Neuronal stem cell (in vitro differentiated cells): Measurements from ENCODE around the gene SPACA5B.
"Not testable (repeated sequence)": the region's sequence is repeated elsewhere in the genome, so short reads cannot be mapped to it uniquely, and the experiment has no call there.

ENCODE experiments used
- DNase-seq: peaks from one replicate; pipeline ENCODE4 v3.0.0-alpha.2; 2013; ENCODE audit warnings: low spot score
- H2AFZ ChIP-seq: one replicate; pipeline ENCODE4 v1.6.1; 2013; ENCODE audit warnings: mild to moderate bottlenecking, low read length, inconsistent platforms
- H2AK5ac ChIP-seq: 2 replicates; pipeline ENCODE4 v1.6.1; 2013; ENCODE audit warnings: low read depth, mild to moderate bottlenecking, inconsistent platforms, low read length, moderate library complexity, mixed read lengths
- H2BK120ac ChIP-seq: 2 replicates; pipeline ENCODE4 v1.6.1; 2013; ENCODE audit warnings: low read depth, mild to moderate bottlenecking, inconsistent platforms, low read length, moderate library complexity, mixed read lengths
- H2BK12ac ChIP-seq: one replicate; pipeline ENCODE4 v1.6.1; 2013; ENCODE audit warnings: low read length, inconsistent platforms
- H2BK15ac ChIP-seq: 2 replicates; pipeline ENCODE4 v1.6.1; 2013; ENCODE audit warnings: mild to moderate bottlenecking, low read length, inconsistent platforms, mixed read lengths
- H2BK5ac ChIP-seq: one replicate; pipeline ENCODE4 v1.6.1; 2013; ENCODE audit warnings: inconsistent platforms, mild to moderate bottlenecking, low read length, moderate library complexity
- H3K14ac ChIP-seq: one replicate; pipeline ENCODE4 v1.6.1; 2013; ENCODE audit warnings: low read length, inconsistent platforms
- H3K18ac ChIP-seq: 2 replicates; pipeline ENCODE4 v1.6.1; 2013; ENCODE audit warnings: low read length, inconsistent platforms
- H3K23ac ChIP-seq: 2 replicates; pipeline ENCODE4 v1.6.1; 2013; ENCODE audit warnings: low read depth, mild to moderate bottlenecking, mixed read lengths, low read length, inconsistent platforms; ENCODE audit not compliant: poor library complexity
- H3K27ac ChIP-seq: replicated peaks from 3 replicates; pipeline ENCODE4 v1.5.1; 2013; ENCODE audit warnings: low read length, inconsistent platforms
- H3K27me3 ChIP-seq, 3 experiments: 2 replicates each; pipeline ENCODE4 v1.6.1; 2013; ENCODE audit warnings: low read length in 3 of 3, mild to moderate bottlenecking in 2 of 3, inconsistent platforms in 1 of 3, low read depth in 1 of 3, mixed read lengths in 1 of 3, moderate library complexity in 1 of 3; ENCODE audit not compliant: control insufficient read depth in 3 of 3, insufficient read depth in 3 of 3
- H3K36me3 ChIP-seq, 2 donors: replicated peaks in 1 of 2; 2 replicates each; pipeline ENCODE4 v1.6.1; 2013; ENCODE audit warnings: low read length in 2 of 2; ENCODE audit not compliant: control insufficient read depth in 2 of 2, insufficient read depth in 2 of 2
- H3K4ac ChIP-seq: 2 replicates; pipeline ENCODE4 v1.6.1; 2013; ENCODE audit warnings: inconsistent platforms, mild to moderate bottlenecking, low read length, moderate library complexity
- H3K4me1 ChIP-seq, 2 donors: 1 replicate in 1 of 2; 2 replicates in 1 of 2; pipeline ENCODE4 v1.6.1; 2013; ENCODE audit warnings: low read length in 2 of 2, low read depth in 1 of 2; ENCODE audit not compliant: control insufficient read depth in 2 of 2, insufficient read depth in 1 of 2
- H3K4me2 ChIP-seq: one replicate; pipeline ENCODE4 v1.6.1; 2013; ENCODE audit warnings: mild to moderate bottlenecking, low read length, inconsistent platforms; ENCODE audit not compliant: insufficient read depth, poor library complexity, severe bottlenecking
- H3K4me3 ChIP-seq, 2 donors: 2 replicates each; pipeline ENCODE4 v1.5.1; 2013; ENCODE audit warnings: low read length in 2 of 2, mild to moderate bottlenecking in 2 of 2, inconsistent platforms in 1 of 2, moderate library complexity in 1 of 2
- H3K79me1 ChIP-seq: one replicate; pipeline ENCODE4 v1.6.1; 2013; ENCODE audit warnings: low read depth, mild to moderate bottlenecking, inconsistent platforms, low read length, moderate library complexity
- H3K9ac ChIP-seq: one replicate; pipeline ENCODE4 v1.6.1; 2013; ENCODE audit warnings: mild to moderate bottlenecking, low read depth, low read length, inconsistent platforms; ENCODE audit not compliant: poor library complexity
- H3K9me3 ChIP-seq, 2 donors: replicated peaks in 1 of 2; 2 replicates each; pipeline versions ENCODE3 to v1.6.1; 2013; ENCODE audit warnings: low read length in 2 of 2, mild to moderate bottlenecking in 2 of 2, inconsistent platforms in 1 of 2, low read depth in 1 of 2, mixed read lengths in 1 of 2, moderate library complexity in 1 of 2; ENCODE audit not compliant: control insufficient read depth in 2 of 2, insufficient read depth in 1 of 2
- H4K8ac ChIP-seq: one replicate; pipeline ENCODE4 v1.6.1; 2013; ENCODE audit warnings: low read depth, mild to moderate bottlenecking, inconsistent platforms, low read length, moderate library complexity
- H4K91ac ChIP-seq: one replicate; pipeline ENCODE4 v1.6.1; 2013; ENCODE audit warnings: low read length, low read depth, mild to moderate bottlenecking, inconsistent platforms; ENCODE audit not compliant: poor library complexity
- WGBS, 2 donors: extraction: QIAGEN DNeasy Blood & Tissue Kit; methylation state at CpG; one replicate each; pipeline ENCODE4 v1.1.7; 2013; ENCODE audit warnings: missing lambda C conversion rate in 2 of 2, mixed read lengths in 1 of 2; ENCODE audit not compliant: insufficient read length in 2 of 2, insufficient replicate concordance in 1 of 2; ENCODE audit errors: extremely low coverage in 2 of 2; 5-methylcytosine and 5-hydroxymethylcytosine counted together

The SPACA5B gene

GRCh38 chrX:48141810-48142508 lies 11.5 kb downstream of the SPACA5B start:
- no CpG with 5 or more reads among the region's 2 CpGs for WGBS, 2 donors
- H3K4me1 ChIP-seq, H2BK5ac ChIP-seq, H3K36me3 ChIP-seq, H3K4me2 ChIP-seq, H3K79me1 ChIP-seq, H4K8ac ChIP-seq, H3K27me3 ChIP-seq, H2BK12ac ChIP-seq, H3K9ac ChIP-seq, H3K14ac ChIP-seq, H4K91ac ChIP-seq, H3K23ac ChIP-seq, H3K4me3 ChIP-seq, H2AK5ac ChIP-seq, H3K9me3 ChIP-seq, H3K27ac ChIP-seq, H2AFZ ChIP-seq, H3K18ac ChIP-seq, H2BK15ac ChIP-seq, DNase-seq, H2BK120ac ChIP-seq, H3K4ac ChIP-seq: not testable (repeated sequence)

GRCh38 chrX:48142697-48143096 lies 12.3 kb downstream of the SPACA5B start:
- H3K23ac ChIP-seq, H2BK12ac ChIP-seq, H2AFZ ChIP-seq, H3K18ac ChIP-seq, H2BK15ac ChIP-seq, H3K4me2 ChIP-seq, H4K91ac ChIP-seq, H3K79me1 ChIP-seq, H3K9me3 ChIP-seq, H3K4ac ChIP-seq, H2BK5ac ChIP-seq, H2AK5ac ChIP-seq, H3K36me3 ChIP-seq, H3K9ac ChIP-seq, H3K4me3 ChIP-seq, H3K4me1 ChIP-seq, H3K14ac ChIP-seq, H4K8ac ChIP-seq, H3K27ac ChIP-seq, DNase-seq, H3K27me3 ChIP-seq, H2BK120ac ChIP-seq: not testable (repeated sequence)
- no CpG with 5 or more reads among the region's 11 CpGs for WGBS, 2 donors

GRCh38 chrX:48153769-48154168 lies 23.3 kb downstream of the SPACA5B start:
- H3K79me1 ChIP-seq = no peaks in the 10 kb centered on the region
- no peaks in the 10 kb centered on the region for H3K36me3 ChIP-seq
- no peak overlapping the region for H3K9ac ChIP-seq
- no peak overlapping the region for H3K14ac ChIP-seq
- H3K4me2 ChIP-seq = no peak overlapping the region
- WGBS, 2 donors = no CpG with 5 or more reads among the region's 10 CpGs
- H3K27ac ChIP-seq = no peak overlapping the region
- H3K4me1 ChIP-seq = no peaks in the 10 kb centered on the region
- no peak for DNase-seq
- H2BK12ac ChIP-seq = no peak overlapping the region
- H3K4me3 ChIP-seq = no peak overlapping the region
- no peak overlapping the region for H3K18ac ChIP-seq
- H2BK15ac ChIP-seq = no peak overlapping the region
- H3K27me3 ChIP-seq = no peaks in the 10 kb centered on the region
- H4K8ac ChIP-seq = no peak overlapping the region
- no peaks in the 10 kb centered on the region for H3K9me3 ChIP-seq
- H2AK5ac ChIP-seq = no peak overlapping the region
- H2AFZ ChIP-seq = no peak overlapping the region
- H3K4ac ChIP-seq = no peak overlapping the region
- H2BK120ac ChIP-seq = no peak overlapping the region
- H3K23ac ChIP-seq = no peak overlapping the region
- H2BK5ac ChIP-seq = no peak overlapping the region
- no peak overlapping the region for H4K91ac ChIP-seq

GRCh38 chrX:48154796-48155195 lies 24.4 kb downstream of the SPACA5B start:
- no peak for DNase-seq
- Histone ChIP-seq H3K18ac (no peak overlapping the region), H3K4me3 (no peak overlapping the region), H2AK5ac (no peak overlapping the region), H3K27me3 (peaks cover 0 to 5% (median 0%) of the 10 kb centered on the region in 3 experiments), H2AFZ (no peak overlapping the region), H3K9ac (no peak overlapping the region), H3K4me2 (no peak overlapping the region), H3K4me1 (no peaks in the 10 kb centered on the region), H2BK120ac (no peak overlapping the region), H2BK5ac (no peak overlapping the region), H4K8ac (no peak overlapping the region), H3K14ac (no peak overlapping the region), H2BK12ac (no peak overlapping the region), H3K9me3 (no peaks in the 10 kb centered on the region), H2BK15ac (no peak overlapping the region), H3K4ac (no peak overlapping the region), H3K79me1 (no peaks in the 10 kb centered on the region), H3K27ac (no peak overlapping the region), H3K23ac (no peak overlapping the region), H4K91ac (no peak overlapping the region), H3K36me3 (no peaks in the 10 kb centered on the region)
- WGBS, 2 donors = no CpG with 5 or more reads among the region's 2 CpGs
